ENCODE results near the gene NGRN.

DNA sequence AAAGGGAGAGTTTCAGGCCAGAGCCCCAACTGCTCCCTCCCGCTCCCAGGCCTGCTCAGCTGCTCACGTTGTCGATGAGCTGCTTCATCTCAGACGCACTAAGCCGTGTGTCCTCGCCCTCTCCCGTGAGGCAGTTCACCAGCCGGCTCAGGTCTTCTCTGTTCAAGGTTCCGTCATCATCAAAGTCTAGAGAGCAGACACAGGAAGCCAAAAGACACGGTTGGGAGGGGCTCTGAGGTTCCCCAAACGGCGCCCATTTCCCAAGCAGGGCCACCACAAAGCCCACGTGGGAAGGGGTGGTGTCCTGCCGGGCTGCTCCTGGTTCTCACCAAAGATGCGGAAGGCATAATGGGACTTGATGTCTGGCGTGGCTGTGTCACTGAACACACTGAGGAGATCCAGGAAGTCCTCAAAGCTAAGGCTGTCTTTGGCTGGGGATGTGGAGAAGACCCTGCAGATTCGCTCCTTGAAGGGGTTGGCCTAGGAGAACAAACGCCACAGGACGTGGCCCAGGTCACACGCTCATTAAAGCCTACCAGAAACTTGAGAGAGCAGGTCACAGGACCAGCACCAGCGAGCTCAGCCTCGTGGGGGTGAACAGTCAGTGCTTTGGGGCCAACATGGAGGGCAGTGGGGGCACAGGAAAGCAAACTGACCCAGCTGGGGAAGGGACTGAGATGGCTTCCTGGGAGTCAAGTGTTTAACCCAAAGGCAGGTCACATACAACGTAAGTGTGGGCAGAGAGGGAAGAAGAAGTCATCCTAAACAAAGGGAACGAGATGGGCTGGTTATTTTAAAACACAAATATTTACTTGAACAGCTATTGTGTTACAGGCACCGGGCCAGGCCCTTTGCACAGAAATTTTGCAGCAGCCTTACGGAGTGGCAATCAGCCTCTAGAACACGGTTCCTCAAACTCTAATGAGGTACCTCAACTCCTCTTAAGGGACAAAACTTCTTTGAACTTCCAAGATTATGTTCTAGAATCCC is 34.1 kb upstream of the NGRN start:
- TF ChIP-seq POLR2A (IDR thresholded peaks at IDR 0.05; ENCODE audit: low read depth, low read length): peak; percentile 57; the same call in 1 of the 2 replicates
- TF ChIP-seq POLR2AphosphoS5 (IDR thresholded peaks at IDR 0.05; ENCODE audit: low read depth, low read length): peak; percentile 39; the same call in 1 of the 2 replicates
- TF ChIP-seq TAF1 (IDR thresholded peaks at IDR 0.05; ENCODE audit: borderline replicate concordance, low read depth, low read length): peak; percentile 11; the same call in 1 of the 2 replicates

All from GM12892 (cell line).